ENCODE results near the gene SLC25A12.

DNA sequence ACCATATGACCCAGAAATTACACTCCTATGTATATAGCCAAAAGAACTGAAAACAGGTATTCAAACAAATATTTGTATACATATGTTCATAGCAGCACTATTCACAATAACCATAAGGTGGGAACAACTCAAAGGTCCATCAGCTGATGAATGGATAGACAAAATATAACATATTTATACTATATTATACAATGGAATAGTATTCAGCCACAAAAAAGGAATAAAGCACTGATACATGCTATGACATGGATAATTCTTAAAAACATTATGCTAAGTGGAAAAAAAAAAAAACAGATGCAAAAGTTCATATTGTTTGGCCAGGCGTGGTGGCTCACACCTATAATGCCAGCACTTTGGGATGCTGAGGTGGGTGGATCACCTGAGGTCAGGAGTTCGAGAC is 52.0 kb downstream of the SLC25A12 start:
- TF ChIP-seq, protein P1, sequence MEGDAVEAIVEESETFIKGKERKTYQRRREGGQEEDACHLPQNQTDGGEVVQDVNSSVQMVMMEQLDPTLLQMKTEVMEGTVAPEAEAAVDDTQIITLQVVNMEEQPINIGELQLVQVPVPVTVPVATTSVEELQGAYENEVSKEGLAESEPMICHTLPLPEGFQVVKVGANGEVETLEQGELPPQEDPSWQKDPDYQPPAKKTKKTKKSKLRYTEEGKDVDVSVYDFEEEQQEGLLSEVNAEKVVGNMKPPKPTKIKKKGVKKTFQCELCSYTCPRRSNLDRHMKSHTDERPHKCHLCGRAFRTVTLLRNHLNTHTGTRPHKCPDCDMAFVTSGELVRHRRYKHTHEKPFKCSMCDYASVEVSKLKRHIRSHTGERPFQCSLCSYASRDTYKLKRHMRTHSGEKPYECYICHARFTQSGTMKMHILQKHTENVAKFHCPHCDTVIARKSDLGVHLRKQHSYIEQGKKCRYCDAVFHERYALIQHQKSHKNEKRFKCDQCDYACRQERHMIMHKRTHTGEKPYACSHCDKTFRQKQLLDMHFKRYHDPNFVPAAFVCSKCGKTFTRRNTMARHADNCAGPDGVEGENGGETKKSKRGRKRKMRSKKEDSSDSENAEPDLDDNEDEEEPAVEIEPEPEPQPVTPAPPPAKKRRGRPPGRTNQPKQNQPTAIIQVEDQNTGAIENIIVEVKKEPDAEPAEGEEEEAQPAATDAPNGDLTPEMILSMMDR (IDR thresholded peaks at IDR 0.05): no peak
- no peak for TF ChIP-seq POLR2AphosphoS5 (IDR thresholded peaks at IDR 0.05)
- TF ChIP-seq POLR2A (IDR thresholded peaks at IDR 0.05): no peak
